ENCODE measurements around the gene CST9L. TPM values are rescaled to one million over a fixed set of nuclear protein-coding genes. Genes with fewer than 3 reads are reported as not detected.

The CST9L gene
- total and polyA plus RNA-seq, 7 experiments from 2014 or later = not detected

- CTCF ChIA-PET = no interaction called here
- no peak overlapping the region for H3K4me3 Mint-ChIP-seq
- DNase-seq (no peak), ATAC-seq (no peak)
- POLR2A ChIA-PET = no interaction called here
- no peaks in the 10 kb centered on the region for H3K4me1 ChIP-seq (ENCODE audit: control insufficient read depth in 2 of 2, insufficient read depth in 2 of 2, low read length in 2 of 2)
- no peak overlapping the region for H3K4me3 ChIP-seq (ENCODE audit: low read length)
- H3K4me1 Mint-ChIP-seq = no peaks in the 10 kb centered on the region
- no peak overlapping the region for H3K27ac ChIP-seq (ENCODE audit: low read depth, low read length)
- H3K9me3 Mint-ChIP-seq = peaks cover 0 to 6% (median 0%) of the 10 kb centered on the region in 11 donors
- H3K27me3 ChIP-seq (ENCODE audit: control insufficient read depth in 2 of 2, insufficient read depth in 2 of 2, low read length in 2 of 2) = no peaks in the 10 kb centered on the region
- H3K36me3 Mint-ChIP-seq = no peaks in the 10 kb centered on the region
- no peaks in the 10 kb centered on the region for H3K9me3 ChIP-seq (ENCODE audit: control insufficient read depth in 2 of 3, low read length in 3 of 3)
- intact Hi-C loops (cut with micrococcal nuclease) = no loop called here
- H3K27me3 Mint-ChIP-seq = peaks cover 0 to 34% (median 24%) of the 10 kb centered on the region in 5 donors
- no peak overlapping the region for H3K27ac Mint-ChIP-seq
- no peaks in the 10 kb centered on the region for H3K36me3 ChIP-seq (ENCODE audit: control insufficient read depth in 2 of 3, insufficient read depth in 3 of 3, low read length in 3 of 3)
These were observed 27.7 kb downstream of the CST9L start for GRCh38 chr20:23540624-23541023.

DNA sequence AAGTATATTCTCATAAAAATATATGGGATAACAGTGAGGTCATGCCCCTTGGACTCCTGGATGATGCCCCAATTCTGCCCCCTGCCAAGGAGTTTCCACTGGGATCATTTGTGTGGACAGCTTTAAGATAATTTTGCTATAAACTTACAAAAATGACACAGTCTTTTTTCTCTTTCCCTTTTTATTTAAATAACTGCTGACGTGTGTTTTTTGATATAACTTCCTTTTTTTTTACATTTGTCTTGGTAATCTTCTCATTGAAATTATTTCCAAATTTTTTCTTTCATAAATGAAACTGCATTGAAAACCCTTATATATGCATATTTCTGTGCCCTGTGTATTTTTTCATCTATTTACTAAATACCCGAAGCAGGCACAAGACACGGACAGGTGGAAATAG is 31.3 kb downstream of the CST9L start:
- H3K36me3 Mint-ChIP-seq = no peaks in the 10 kb centered on the region
- ChIA-PET CTCF (no interaction called here), POLR2A (no interaction called here)
- H3K4me1 Mint-ChIP-seq = no peaks in the 10 kb centered on the region
- no peaks in the 10 kb centered on the region for H3K36me3 ChIP-seq (ENCODE audit: control insufficient read depth in 2 of 3, insufficient read depth in 3 of 3, low read length in 3 of 3)
- H3K4me1 ChIP-seq (ENCODE audit: control insufficient read depth in 2 of 2, insufficient read depth in 2 of 2, low read length in 2 of 2) = no peaks in the 10 kb centered on the region
- H3K9me3 ChIP-seq (ENCODE audit: control insufficient read depth in 2 of 3, low read length in 3 of 3) = no peaks in the 10 kb centered on the region
- H3K27me3 Mint-ChIP-seq = peaks cover 0 to 22% (median 15%) of the 10 kb centered on the region in 5 donors
- peaks cover 0 to 6% (median 0%) of the 10 kb centered on the region in 11 donors for H3K9me3 Mint-ChIP-seq
- no peak overlapping the region for H3K4me3 ChIP-seq (ENCODE audit: low read length)
- H3K27me3 ChIP-seq (ENCODE audit: control insufficient read depth in 2 of 2, insufficient read depth in 2 of 2, low read length in 2 of 2) = no peaks in the 10 kb centered on the region
- no peak for DNase-seq
- H3K27ac Mint-ChIP-seq = no peak overlapping the region
- H3K4me3 Mint-ChIP-seq = no peak overlapping the region
- no peak for ATAC-seq
- intact Hi-C loops (cut with micrococcal nuclease) = no loop called here
- no peak overlapping the region for H3K27ac ChIP-seq (ENCODE audit: low read depth, low read length)

DNA sequence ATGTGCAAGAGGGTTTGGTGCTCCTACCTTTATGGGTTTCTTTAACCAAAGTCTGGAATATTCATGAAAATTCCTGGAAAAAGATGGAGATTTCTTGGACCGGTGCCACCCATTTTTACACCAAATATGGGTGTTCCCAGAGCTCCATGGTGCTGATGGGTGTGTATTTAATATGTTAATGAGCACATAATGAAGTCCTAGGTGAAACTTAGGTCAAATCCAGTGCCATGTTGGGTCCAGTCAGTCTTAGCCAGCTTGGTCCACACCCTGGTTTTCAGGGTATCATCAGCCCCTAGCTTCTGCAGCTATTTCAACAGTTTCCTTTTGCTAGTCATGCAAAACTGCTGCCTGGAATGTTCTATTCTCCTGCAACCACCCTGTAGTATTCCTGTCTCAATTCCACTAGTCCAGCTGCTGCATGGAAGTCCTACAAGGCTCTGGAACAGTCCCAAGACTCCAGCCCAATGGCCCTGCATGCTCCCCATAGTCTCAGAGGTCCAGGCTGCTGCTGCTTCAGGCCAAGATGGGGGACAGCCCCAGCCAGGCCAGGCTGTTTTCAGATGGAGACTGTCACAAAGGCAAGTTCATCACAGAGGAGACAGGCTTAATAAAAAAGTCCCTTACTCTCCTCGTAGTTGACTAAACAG is 31.8 kb downstream of the CST9L start:
- Mint-ChIP-seq H3K4me1 (no peaks in the 10 kb centered on the region), H3K27me3 (peaks cover 0 to 22% (median 15%) of the 10 kb centered on the region in 5 donors), H3K27ac (no peak overlapping the region), H3K9me3 (peaks cover 0 to 6% (median 0%) of the 10 kb centered on the region in 11 donors), H3K36me3 (no peaks in the 10 kb centered on the region), H3K4me3 (no peak overlapping the region)
- H3K9me3 ChIP-seq (ENCODE audit: control insufficient read depth in 2 of 3, low read length in 3 of 3) = no peaks in the 10 kb centered on the region
- no peak for ATAC-seq
- ChIA-PET POLR2A (no interaction called here), CTCF (no interaction called here)
- no peaks in the 10 kb centered on the region for H3K27me3 ChIP-seq (ENCODE audit: control insufficient read depth in 2 of 2, insufficient read depth in 2 of 2, low read length in 2 of 2)
- intact Hi-C loops (cut with micrococcal nuclease) = no loop called here
- no peaks in the 10 kb centered on the region for H3K4me1 ChIP-seq (ENCODE audit: control insufficient read depth in 2 of 2, insufficient read depth in 2 of 2, low read length in 2 of 2)
- no peak for DNase-seq
- no peak overlapping the region for H3K4me3 ChIP-seq (ENCODE audit: low read length)
- H3K27ac ChIP-seq (ENCODE audit: low read depth, low read length) = no peak overlapping the region
- no peaks in the 10 kb centered on the region for H3K36me3 ChIP-seq (ENCODE audit: control insufficient read depth in 2 of 3, insufficient read depth in 3 of 3, low read length in 3 of 3)

DNA sequence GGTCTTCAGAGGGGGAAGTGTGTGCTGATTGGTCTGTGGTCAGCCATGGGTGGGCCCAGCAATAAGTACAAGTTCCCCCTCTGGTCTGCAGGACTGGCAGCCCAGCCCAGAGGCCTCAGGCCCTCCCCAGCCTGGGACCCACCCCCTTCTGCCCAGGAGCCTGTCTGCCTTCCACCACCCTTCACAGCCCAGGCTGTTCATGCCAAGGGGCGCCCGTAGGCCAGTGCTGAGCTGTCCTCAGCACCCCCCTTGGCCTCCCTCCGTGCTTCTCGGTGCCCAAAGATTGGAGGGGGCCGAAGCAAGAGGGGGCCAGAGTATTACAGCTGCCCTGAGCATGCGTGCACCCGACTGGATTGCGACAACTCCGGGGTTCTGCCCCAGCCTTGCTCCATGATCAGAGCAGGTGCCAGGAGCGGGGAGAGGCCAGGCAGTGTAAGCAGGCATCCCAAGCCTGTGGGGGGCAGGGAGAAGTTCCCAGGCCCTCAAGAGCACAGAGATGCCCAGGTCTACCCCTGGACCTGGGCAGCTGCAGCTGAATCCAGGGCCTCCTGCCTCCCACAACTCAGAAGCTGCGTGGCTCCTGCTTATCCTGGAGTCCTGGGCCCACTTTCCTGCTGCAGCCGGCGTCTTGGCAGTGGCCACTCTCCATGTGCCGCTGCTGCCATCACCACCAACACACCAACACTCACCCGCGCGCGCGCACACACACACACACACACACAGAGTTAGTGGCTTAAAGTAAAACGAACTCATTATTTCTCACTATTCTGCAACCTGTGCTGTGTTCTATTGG is 33.3 kb downstream of the CST9L start:
- Mint-ChIP-seq H3K36me3 (no peaks in the 10 kb centered on the region), H3K4me1 (peaks cover 0 to 5% (median 0%) of the 10 kb centered on the region in 7 donors), H3K4me3 (no peak overlapping the region), H3K27ac (no peak overlapping the region), H3K9me3 (peaks cover 0 to 9% (median 4%) of the 10 kb centered on the region in 11 donors), H3K27me3 (peaks cover 3 to 23% (median 15%) of the 10 kb centered on the region in 5 donors)
- POLR2A ChIA-PET = no interaction called here
- intact Hi-C loops (cut with micrococcal nuclease) = no loop called here
- H3K36me3 ChIP-seq (ENCODE audit: control insufficient read depth in 2 of 3, insufficient read depth in 3 of 3, low read length in 3 of 3) = no peaks in the 10 kb centered on the region
- ATAC-seq (no peak), DNase-seq (no peak)
- H3K4me3 ChIP-seq (ENCODE audit: low read length) = no peak overlapping the region
- no peak overlapping the region for H3K27ac ChIP-seq (ENCODE audit: low read depth, low read length)
- H3K27me3 ChIP-seq (ENCODE audit: control insufficient read depth in 2 of 2, insufficient read depth in 2 of 2, low read length in 2 of 2) = no peaks in the 10 kb centered on the region
- no peaks in the 10 kb centered on the region for H3K9me3 ChIP-seq (ENCODE audit: control insufficient read depth in 2 of 3, low read length in 3 of 3)
- no peaks in the 10 kb centered on the region for H3K4me1 ChIP-seq (ENCODE audit: control insufficient read depth in 2 of 2, insufficient read depth in 2 of 2, low read length in 2 of 2)
- CTCF ChIA-PET = no interaction called here

DNA sequence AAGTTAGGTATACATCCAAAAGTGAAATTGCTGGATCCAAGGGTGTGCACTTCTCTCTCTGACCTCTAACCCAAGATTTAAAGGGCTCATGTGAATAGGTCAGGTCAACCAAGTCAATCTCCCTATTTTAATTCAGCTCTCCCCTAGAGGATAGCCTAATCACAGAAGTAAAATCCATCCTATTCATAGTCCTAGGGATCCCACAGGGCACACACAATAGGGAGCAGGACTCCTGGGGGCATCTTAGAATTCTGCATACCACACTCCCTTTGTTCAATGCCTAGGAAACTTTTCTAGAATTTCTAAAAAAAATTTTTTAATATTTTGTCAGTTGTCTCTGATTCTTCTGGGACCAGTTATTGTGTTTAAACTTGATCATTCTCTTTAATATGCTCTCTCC is 35.1 kb downstream of the CST9L start:
- Mint-ChIP-seq H3K27ac (no peak overlapping the region), H3K4me1 (peaks cover 0 to 5% (median 0%) of the 10 kb centered on the region in 7 donors), H3K27me3 (peaks cover under 1 to 10% (median 4%) of the 10 kb centered on the region in 5 donors), H3K36me3 (peaks cover 0 to 4% (median 0%) of the 10 kb centered on the region in 5 donors), H3K4me3 (no peak overlapping the region), H3K9me3 (peaks cover 3 to 25% (median 12%) of the 10 kb centered on the region in 11 donors)
- no peak for DNase-seq
- no peaks in the 10 kb centered on the region for H3K9me3 ChIP-seq (ENCODE audit: control insufficient read depth in 2 of 3, low read length in 3 of 3)
- no peaks in the 10 kb centered on the region for H3K27me3 ChIP-seq (ENCODE audit: control insufficient read depth in 2 of 2, insufficient read depth in 2 of 2, low read length in 2 of 2)
- no peak overlapping the region for H3K27ac ChIP-seq (ENCODE audit: low read depth, low read length)
- intact Hi-C loops (cut with micrococcal nuclease) = no loop called here
- no peaks in the 10 kb centered on the region for H3K36me3 ChIP-seq (ENCODE audit: control insufficient read depth in 2 of 3, insufficient read depth in 3 of 3, low read length in 3 of 3)
- H3K4me1 ChIP-seq (ENCODE audit: control insufficient read depth in 2 of 2, insufficient read depth in 2 of 2, low read length in 2 of 2) = no peaks in the 10 kb centered on the region
- H3K4me3 ChIP-seq (ENCODE audit: low read length) = no peak overlapping the region
- no peak for ATAC-seq
- ChIA-PET POLR2A (no interaction called here), CTCF (no interaction called here)

DNA sequence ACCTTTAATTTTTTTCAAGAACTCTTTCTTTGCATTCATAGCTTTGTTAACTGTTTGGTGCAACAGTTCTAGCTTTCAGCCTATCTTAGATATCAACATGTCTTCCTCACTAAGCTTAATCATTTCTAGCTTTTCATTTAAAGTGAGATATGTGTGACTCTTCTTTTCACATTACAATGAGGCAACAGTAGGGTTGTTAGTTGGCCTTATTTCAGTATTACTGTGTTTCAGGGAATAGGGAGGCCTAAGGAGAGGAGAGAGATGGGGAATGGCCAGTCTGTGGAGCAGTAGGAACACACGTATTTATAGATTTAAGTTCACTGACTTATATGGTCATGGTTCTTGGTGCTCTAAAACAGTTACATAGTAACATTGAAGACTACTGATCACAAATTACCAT is 35.8 kb downstream of the CST9L start:
- Mint-ChIP-seq H3K27ac (no peak overlapping the region), H3K9me3 (peaks cover 4 to 27% (median 14%) of the 10 kb centered on the region in 11 donors), H3K36me3 (peaks cover 0 to 4% (median 0%) of the 10 kb centered on the region in 5 donors), H3K4me3 (no peak overlapping the region), H3K27me3 (peaks cover 0 to 10% (median 4%) of the 10 kb centered on the region in 5 donors), H3K4me1 (peaks cover 0 to 5% (median 0%) of the 10 kb centered on the region in 7 donors)
- Histone ChIP-seq H3K27me3 (ENCODE audit: control insufficient read depth in 2 of 2, insufficient read depth in 2 of 2, low read length in 2 of 2) (no peaks in the 10 kb centered on the region), H3K4me1 (ENCODE audit: control insufficient read depth in 2 of 2, insufficient read depth in 2 of 2, low read length in 2 of 2) (no peaks in the 10 kb centered on the region), H3K36me3 (ENCODE audit: control insufficient read depth in 2 of 3, insufficient read depth in 3 of 3, low read length in 3 of 3) (no peaks in the 10 kb centered on the region), H3K27ac (ENCODE audit: low read depth, low read length) (no peak overlapping the region), H3K4me3 (ENCODE audit: low read length) (no peak overlapping the region), H3K9me3 (ENCODE audit: control insufficient read depth in 2 of 3, low read length in 3 of 3) (no peaks in the 10 kb centered on the region)
- ChIA-PET CTCF (no interaction called here), POLR2A (no interaction called here)
- ATAC-seq = no peak
- intact Hi-C loops (cut with micrococcal nuclease) = no loop called here
- no peak for DNase-seq
